K562 (cell line): ENCODE measurements around the gene MDK. TPM values are rescaled to one million over a fixed set of nuclear protein-coding genes. Genes with fewer than 3 reads are reported as not detected.
A peak's percentile ranks its signal among the peaks of the same experiment; 100 is the strongest.

Source experiments
- ATAC-seq: fragments of 200-7000 bp; cut with Tn5 transposase; 3 replicates; pipeline ENCODE4 v1.9.1; 2020; ENCODE audit warnings: moderate library complexity
- BruUV-seq: library from RNA; stranded (reverse); fragments of 400-500 nt; replicated peaks from 2 replicates; lab custom pipeline; 2021; lab: Mats Ljungman, UMichigan
- CTCF ChIA-PET: fragments of 300-600 bp; formaldehyde crosslinking; extraction: SDS; loops from one replicate; lab custom pipeline; 2021; ENCODE audit warnings: low intra/inter-chr PET ratio; lab: Yijun Ruan, JAX
- POLR2A ChIA-PET: fragments of 300-600, 350-650 bp; sonication (Branson Sonifier 250); formaldehyde crosslinking; extraction: SDS; loops from one replicate; lab custom pipeline; 2021; ENCODE audit warnings: antibody characterized with exemption, inconsistent platforms; lab: Yijun Ruan, JAX
- DNase-seq, 4 experiments: peaks; one replicate each; pipeline versions ENCODE4 v3.0.0 to v3.0.0-alpha.2; 2011 to 2018; ENCODE audit warnings: low spot score in 3 of 4, mixed read lengths in 3 of 4; ENCODE audit errors: extremely low read depth in 1 of 4
- FAIRE-seq: peaks from 2 replicates; lab custom pipeline; 2011; peaks lifted over from hg19 to GRCh38; lab: Jason Lieb, UNC
- H2AFZ ChIP-seq: 2 replicates; pipeline ENCODE4 v1.6.0; 2011; ENCODE audit warnings: low read depth, low read length, control low read depth, inconsistent platforms
- H3K27ac ChIP-seq: fragments of 200-600 bp; 3 replicates; pipeline ENCODE4 v1.8.0; 2011; ENCODE audit warnings: low read depth, mild to moderate bottlenecking, control low read depth, inconsistent platforms, low read length, moderate library complexity, mixed read lengths; ENCODE audit errors: extremely low read depth
- H3K27me3 ChIP-seq, 2 experiments: fragments of 300-600 bp in 1 of 2; 2 replicates in 1 of 2; 3 replicates in 1 of 2; pipeline versions ENCODE4 v1.6.0 to v1.8.0; 2011; ENCODE audit warnings: inconsistent platforms in 2 of 2, low read length in 2 of 2, mild to moderate bottlenecking in 1 of 2, mixed read lengths in 1 of 2, moderate library complexity in 1 of 2; ENCODE audit not compliant: control insufficient read depth in 2 of 2, insufficient read depth in 2 of 2
- H3K36me3 ChIP-seq: fragments of 300-600 bp; 3 replicates; pipeline ENCODE4 v1.8.0; 2011; ENCODE audit warnings: mild to moderate bottlenecking, low read length, inconsistent platforms; ENCODE audit not compliant: control insufficient read depth, insufficient read depth
- H3K4me1 ChIP-seq, 2 experiments: fragments of 200-600 bp in 1 of 2; replicated peaks in 1 of 2; 2 replicates in 1 of 2; 3 replicates in 1 of 2; pipeline versions ENCODE4 v1.5.1 to v1.8.0; 2011; ENCODE audit warnings: inconsistent platforms in 2 of 2, low read length in 2 of 2, mild to moderate bottlenecking in 1 of 2, mixed read lengths in 1 of 2, moderate library complexity in 1 of 2; ENCODE audit not compliant: control insufficient read depth in 2 of 2, insufficient read depth in 2 of 2
- H3K4me2 ChIP-seq: 2 replicates; pipeline ENCODE4 v1.6.1; 2011; ENCODE audit warnings: low read length, control low read depth, inconsistent platforms, mixed read lengths; ENCODE audit not compliant: insufficient read depth
- H3K4me3 ChIP-seq: fragments of 200-600 bp; sonication (generic), shearing (Covaris generic); 2 replicates; pipeline ENCODE4 v1.5.1; 2016; ENCODE audit warnings: control low read depth, inconsistent platforms
- H3K79me2 ChIP-seq: fragments of 200-600 bp; 3 replicates; pipeline ENCODE4 v1.8.0; 2011; ENCODE audit warnings: low read length, inconsistent platforms; ENCODE audit not compliant: control insufficient read depth, insufficient read depth
- H3K9ac ChIP-seq, 2 experiments: 2 replicates each; pipeline versions ENCODE4 v1.6.0 to v1.6.1; 2011; ENCODE audit warnings: low read depth in 2 of 2, low read length in 2 of 2, control low read depth in 1 of 2, inconsistent platforms in 1 of 2, mild to moderate bottlenecking in 1 of 2, mixed read lengths in 1 of 2; ENCODE audit not compliant: insufficient read depth in 1 of 2
- H3K9me1 ChIP-seq: one replicate; pipeline ENCODE4 v1.6.0; 2011; ENCODE audit warnings: inconsistent platforms, mild to moderate bottlenecking, low read length, moderate library complexity; ENCODE audit not compliant: control insufficient read depth, insufficient read depth
- H3K9me3 ChIP-seq: replicated peaks from 2 replicates; pipeline ENCODE4 v1.5.1; 2011; ENCODE audit warnings: low read depth, low read length, inconsistent platforms; ENCODE audit not compliant: control insufficient read depth, insufficient read depth
- H4K20me1 ChIP-seq: replicated peaks from 2 replicates; pipeline ENCODE4 v1.6.1; 2011; ENCODE audit warnings: low read length, inconsistent platforms, mixed read lengths; ENCODE audit not compliant: control insufficient read depth, insufficient read depth
- ATF3 ChIP-seq, 2 experiments: fragments of 450-650 bp in 1 of 2; sonication (generic) in 1 of 2; formaldehyde crosslinking in 1 of 2; IDR thresholded peaks in 1 of 2; conservative IDR thresholded peaks in 1 of 2; 2 replicates each; pipeline versions ENCODE4 v1.6.1 to v1.8.1; 2016 to 2023; ENCODE audit warnings: mild to moderate bottlenecking in 2 of 2, moderate library complexity in 2 of 2, inconsistent platforms in 1 of 2, missing genetic modification reagents in 1 of 2
- BRF1 ChIP-seq: IDR thresholded peaks from 3 replicates; pipeline ENCODE4 v1.6.1; 2011; ENCODE audit warnings: borderline replicate concordance, mild to moderate bottlenecking; ENCODE audit not compliant: insufficient read length; ENCODE audit errors: extremely low read depth
- EHMT2 ChIP-seq: fragments of 450-650 bp; IDR thresholded peaks from 2 replicates; pipeline ENCODE4 v1.6.1; 2018; ENCODE audit warnings: antibody characterized with exemption
- ETV5 ChIP-seq: sonication (generic); formaldehyde crosslinking; IDR thresholded peaks from 2 replicates; pipeline ENCODE4 v1.4.0; 2020; ENCODE audit warnings: low read depth, mild to moderate bottlenecking, missing genetic modification reagents
- FOS ChIP-seq: IDR thresholded peaks from 3 replicates; pipeline ENCODE4 v1.6.1; 2011; ENCODE audit not compliant: insufficient read length; ENCODE audit errors: extremely low read depth
- FOXA1 ChIP-seq: fragments of 450-650 bp; IDR thresholded peaks from 2 replicates; pipeline ENCODE4 v1.6.1; 2016; ENCODE audit warnings: mild to moderate bottlenecking, borderline replicate concordance
- NCOA6 ChIP-seq: fragments of 450-650 bp; IDR thresholded peaks from 2 replicates; pipeline ENCODE4 v1.6.1; 2017; ENCODE audit warnings: mild to moderate bottlenecking
- ZBTB33 ChIP-seq: sonication (generic); formaldehyde crosslinking; IDR thresholded peaks from 2 replicates; pipeline ENCODE4 v1.8.1; 2023; ENCODE audit warnings: mild to moderate bottlenecking, missing genetic modification reagents
- ZNF280B ChIP-seq: fragments of 250-450 bp; sonication (Bioruptor Pico); IDR thresholded peaks from 2 replicates; pipeline ENCODE4 v1.5.1; 2021; ENCODE audit warnings: mild to moderate bottlenecking
- ZNF57 ChIP-seq: fragments of 450-650 bp; formaldehyde crosslinking; IDR thresholded peaks from 2 replicates; pipeline ENCODE4 v1.4.0; 2020; ENCODE audit warnings: mild to moderate bottlenecking, moderate library complexity
- WGBS: fragments of 100-300 bp; shearing (Covaris generic); methylation state at CpG from one replicate; pipeline ENCODE4 v1.1.6; 2016; ENCODE audit warnings: low coverage, mixed read lengths; ENCODE audit not compliant: insufficient coverage; ENCODE audit errors: missing lambda C conversion rate; 5-methylcytosine and 5-hydroxymethylcytosine counted together
- in situ Hi-C: fragments of 300-500 bp; cut with MboI; formaldehyde crosslinking; loops from 4 replicates; pipeline ENCODE4 v1.15.0; 2018; ENCODE audit warnings: inconsistent platforms, mixed read lengths
- intact Hi-C: fragments of 100-400 bp; cut with micrococcal nuclease; formaldehyde crosslinking; loops from 2 replicates; pipeline ENCODE4 v1.14.2; 2022
- polyA plus RNA-seq, 8 experiments: library from polyadenylated mRNA; depleted of rRNA in 4 of 8; stranded (reverse) in 5 of 8; unstranded in 3 of 8; fragments of >200 nt; fragmentation: Nextera tagmentation in 2 of 8; fragmentation: Illumina TruSeq in 1 of 8; extraction: Ambion mirVana in 2 of 8; extraction: Trizol in 1 of 8; gene quantifications; 2 replicates each; pipeline versions ENCODE4 v1.2.1 to v1.2.3, GENCODE V29; 2011 to 2014; ENCODE audit warnings: inconsistent platforms in 1 of 8, missing spikeins in 1 of 8
- total RNA-seq, 7 experiments: library from RNA; depleted of rRNA in 6 of 7; stranded (reverse); fragments of >200 nt in 6 of 7; fragmentation: Illumina TruSeq in 2 of 7; extraction: Trizol in 2 of 7; gene quantifications; 2 replicates each; pipeline versions ENCODE4 v1.2.1 to v1.2.3, GENCODE V29; 2011 to 2021; ENCODE audit warnings: low replicate concordance in 1 of 7

The MDK gene
- total and polyA plus RNA-seq, 9 of the 15 experiments (the other 6 are each of a cell fraction or from before 2014, with no cell fraction given): 20.7 to 700 (median 350) TPM

- TF ChIP-seq ETV5 (CRISPR knock-in tag): peak; percentile 57; the same call in 1 of the 2 replicates
- TF ChIP-seq BRF1: no peak
- no peak for TF ChIP-seq ZNF57 (CRISPR knock-in tag)
- peak; percentile 34; the same call in 1 of the 2 replicates for TF ChIP-seq ZBTB33 (CRISPR knock-in tag)
These were observed 6.6 kb downstream of the MDK start (continued) for GRCh38 chr11:46387919-46388618.

- FAIRE-seq: peak; percentile 91
- intact Hi-C loops (loop anchor here (1.0 to 5.0 kb wide), 3 partner anchors 140 to 228 kb away; partner anchors contain the start of genes ATG13 and HARBI1), in situ Hi-C loops (no loop called here)
- Histone ChIP-seq H3K9me3 (no peaks in the 10 kb centered on the region), H3K27me3 (peaks cover 0 to 11% of the 10 kb centered on the region in 2 experiments; a peak in 1 of 5 replicates), H3K27ac (no peak overlapping the region), H3K4me3 (no peak overlapping the region), H3K9me1 (no peaks in the 10 kb centered on the region), H3K4me1 (peaks cover 19 to 81% of the 10 kb centered on the region in 2 experiments), H3K9ac (peak overlapping the region in 1 of 2 experiments; percentile 77; a peak in 1 of 4 replicates), H2AFZ (peak overlapping the region; percentile 71), H3K4me2 (peak overlapping the region; percentile 61), H3K36me3 (0 out of 3 replicates have a peak, but pooled peaks cover 4% of the 10 kb centered on the region), H3K79me2 (no peaks in the 10 kb centered on the region), H4K20me1 (peaks cover 13% of the 10 kb centered on the region)
- ATAC-seq: peak; percentile 23
- ChIA-PET CTCF (interaction anchor here (0.9 to 1.3 kb wide), 4 partner anchors 22 to 229 kb away, joined by 3 to 7 read pairs (median 3); no protein-coding TSS in a partner anchor), POLR2A (interaction anchor here (0.7 to 1.0 kb wide), 6 partner anchors 12 to 145 kb away, joined by 3 to 4 read pairs (median 3); no protein-coding TSS in a partner anchor)
- BruUV-seq: no TSS peak
- WGBS: 6% methylated on average over 21 of the region's 21 CpGs
- DNase-seq: peak; percentile 36 to 77 (median 58)
- TF ChIP-seq FOS (no peak), ZNF280B (CRISPR knock-in tag) (no peak), ATF3 (IDR thresholded peaks at IDR 0.05) (no peak), ATF3 (CRISPR knock-in tag; conservative IDR thresholded peaks at IDR 0.05) (no peak), FOXA1 (no peak), EHMT2 (peak; percentile 75), NCOA6 (no peak)
These were observed 7.4 kb downstream of the MDK start for GRCh38 chr11:46388619-46389449.
